Gastroesophageal sphincter (tissue), 4 donors: ENCODE results near the gene PTPRG. TPM values are rescaled to one million over a fixed set of nuclear protein-coding genes. Genes with fewer than 3 reads are reported as not detected.

ENCODE experiments used
- ATAC-seq: fragments of 150-250 bp; one replicate; pipeline ENCODE4 v1.9.1; 2016; ENCODE audit warnings: mild to moderate bottlenecking, moderate library complexity
- H3K27ac ChIP-seq, 4 donors: fragments of 200-600 bp; sonication (generic) in 3 of 4; 1 replicate in 3 of 4; 2 replicates in 1 of 4; pipeline ENCODE4 v1.5.1; 2016 to 2019
- H3K27me3 ChIP-seq: fragments of 200-600 bp; sonication (generic); one replicate; pipeline ENCODE4 v1.5.1; 2019
- H3K36me3 ChIP-seq, 2 donors: fragments of 200-600 bp; sonication (generic); one replicate each; pipeline ENCODE4 v1.5.1; 2019; ENCODE audit warnings: control low read depth in 1 of 2
- H3K4me1 ChIP-seq, 3 donors: fragments of 200-600 bp; sonication (generic); 1 replicate in 2 of 3; 2 replicates in 1 of 3; pipeline ENCODE4 v1.5.1; 2016 to 2019; ENCODE audit warnings: control low read depth in 2 of 3
- H3K4me3 ChIP-seq, 2 donors: fragments of 200-600 bp; sonication (generic); one replicate each; pipeline ENCODE4 v1.5.1; 2019; ENCODE audit warnings: mild to moderate bottlenecking in 1 of 2, moderate library complexity in 1 of 2
- H3K9me3 ChIP-seq, 3 donors: fragments of 200-600 bp; sonication (generic); one replicate each; pipeline ENCODE4 v1.5.1; 2017 to 2019; ENCODE audit warnings: control low read depth in 2 of 3
- EP300 ChIP-seq: sonication (generic); formaldehyde crosslinking; IDR thresholded peaks from one replicate; pipeline ENCODE4 v1.6.1; 2017; ENCODE audit warnings: antibody characterized with exemption, mild to moderate bottlenecking
- POLR2A ChIP-seq, 2 donors: fragments of 450-650 bp; IDR thresholded peaks; one replicate each; pipeline ENCODE4 v1.6.1; 2017; ENCODE audit warnings: antibody characterized with exemption in 2 of 2, mild to moderate bottlenecking in 2 of 2, moderate library complexity in 1 of 2
- POLR2AphosphoS5 ChIP-seq: sonication (generic); formaldehyde crosslinking; IDR thresholded peaks from one replicate; pipeline ENCODE4 v1.6.1; 2017; ENCODE audit warnings: antibody characterized with exemption
- WGBS, 2 donors: methylation state at CpG; one replicate each; pipeline ENCODE4 v1.1.5; 2018; ENCODE audit warnings: low coverage in 1 of 2; 5-methylcytosine and 5-hydroxymethylcytosine counted together
- total RNA-seq, 4 donors: library from RNA; depleted of rRNA; stranded (reverse); fragments of >200 nt; gene quantifications; one replicate each; pipeline ENCODE4 v1.1.0, GENCODE V29; 2016
- TF ChIP-seq, protein P1 (sequence below), 4 experiments: fragments of 200-600 bp in 2 of 4; fragments of 450-650 bp in 2 of 4; sonication (generic) in 1 of 4; IDR thresholded peaks; one replicate each; pipeline ENCODE4 v1.5.1; 2017 to 2019; ENCODE audit warnings: antibody characterized with exemption in 4 of 4, mild to moderate bottlenecking in 2 of 4, moderate library complexity in 2 of 4

The PTPRG gene
- total RNA-seq, 4 donors from 2014 or later = 48.7 to 81.9 (median 52.8) TPM

DNA sequence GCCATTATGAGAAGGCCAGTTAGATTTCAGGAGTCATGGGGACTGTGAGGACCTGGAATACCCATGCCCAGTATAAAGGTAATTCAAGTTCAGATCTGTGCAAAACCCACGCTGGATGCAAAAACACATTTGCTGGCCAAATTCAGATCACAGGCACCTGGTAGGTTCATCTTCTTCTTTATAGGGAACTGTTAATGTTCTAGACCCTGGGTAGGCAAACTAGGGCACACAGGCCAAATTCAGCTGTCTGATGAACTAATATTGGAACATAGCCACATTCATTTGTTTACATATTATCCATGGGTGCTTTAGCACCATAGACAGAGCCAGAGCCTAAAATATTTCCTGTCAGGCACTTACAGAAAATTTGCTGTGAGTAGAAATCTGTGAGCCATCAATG is 241.4 kb downstream of the PTPRG start:
- 70 to 75% methylated on average over 1 of the region's 1 CpG for WGBS, 2 donors
- Histone ChIP-seq H3K27ac (no peak overlapping the region), H3K4me3 (no peak overlapping the region), H3K36me3 (no peaks in the 10 kb centered on the region), H3K27me3 (no peaks in the 10 kb centered on the region), H3K4me1 (peaks cover 12 to 56% (median 15%) of the 10 kb centered on the region in 3 donors), H3K9me3 (no peaks in the 10 kb centered on the region)
- ATAC-seq = no peak
- TF ChIP-seq POLR2AphosphoS5 = no peak
- TF ChIP-seq POLR2A (IDR thresholded peaks at IDR 0.05) = no peak
- TF ChIP-seq EP300 = no peak
- TF ChIP-seq, protein P1, sequence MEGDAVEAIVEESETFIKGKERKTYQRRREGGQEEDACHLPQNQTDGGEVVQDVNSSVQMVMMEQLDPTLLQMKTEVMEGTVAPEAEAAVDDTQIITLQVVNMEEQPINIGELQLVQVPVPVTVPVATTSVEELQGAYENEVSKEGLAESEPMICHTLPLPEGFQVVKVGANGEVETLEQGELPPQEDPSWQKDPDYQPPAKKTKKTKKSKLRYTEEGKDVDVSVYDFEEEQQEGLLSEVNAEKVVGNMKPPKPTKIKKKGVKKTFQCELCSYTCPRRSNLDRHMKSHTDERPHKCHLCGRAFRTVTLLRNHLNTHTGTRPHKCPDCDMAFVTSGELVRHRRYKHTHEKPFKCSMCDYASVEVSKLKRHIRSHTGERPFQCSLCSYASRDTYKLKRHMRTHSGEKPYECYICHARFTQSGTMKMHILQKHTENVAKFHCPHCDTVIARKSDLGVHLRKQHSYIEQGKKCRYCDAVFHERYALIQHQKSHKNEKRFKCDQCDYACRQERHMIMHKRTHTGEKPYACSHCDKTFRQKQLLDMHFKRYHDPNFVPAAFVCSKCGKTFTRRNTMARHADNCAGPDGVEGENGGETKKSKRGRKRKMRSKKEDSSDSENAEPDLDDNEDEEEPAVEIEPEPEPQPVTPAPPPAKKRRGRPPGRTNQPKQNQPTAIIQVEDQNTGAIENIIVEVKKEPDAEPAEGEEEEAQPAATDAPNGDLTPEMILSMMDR (IDR thresholded peaks at IDR 0.05) = no peak

DNA sequence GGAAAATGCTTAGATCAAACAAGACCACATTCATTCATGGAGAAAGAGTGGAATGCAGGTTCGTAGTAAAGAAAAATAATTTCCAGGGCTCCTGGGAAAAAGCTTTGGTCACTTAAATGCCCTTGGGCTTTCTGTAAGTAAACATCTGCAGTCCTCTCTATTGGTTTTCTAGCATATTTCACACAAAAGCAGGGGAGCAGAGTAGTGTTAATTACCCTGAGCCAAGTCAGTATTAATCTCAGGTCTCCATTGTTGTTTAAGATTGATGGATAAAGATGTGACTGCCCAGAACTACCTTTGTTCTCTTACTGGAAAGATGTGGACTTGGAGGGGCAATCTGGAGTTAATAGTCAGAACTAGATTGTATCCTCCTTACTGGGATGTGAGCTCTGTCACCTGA is 242.6 kb downstream of the PTPRG start:
- no peaks in the 10 kb centered on the region for H3K27me3 ChIP-seq
- no peaks in the 10 kb centered on the region for H3K9me3 ChIP-seq
- TF ChIP-seq, protein P1 (IDR thresholded peaks at IDR 0.05) = no peak
- TF ChIP-seq POLR2AphosphoS5 (no peak), POLR2A (IDR thresholded peaks at IDR 0.05) (no peak), EP300 (no peak)
- H3K4me3 ChIP-seq = no peak overlapping the region
- H3K36me3 ChIP-seq = no peaks in the 10 kb centered on the region
- 56 to 80% methylated on average over 1 of the region's 1 CpG for WGBS, 2 donors
- peak overlapping the region in 1 of 4 donors; percentile 61 for H3K27ac ChIP-seq
- no peak for ATAC-seq
- H3K4me1 ChIP-seq = peaks cover 18 to 68% (median 23%) of the 10 kb centered on the region in 3 donors

DNA sequence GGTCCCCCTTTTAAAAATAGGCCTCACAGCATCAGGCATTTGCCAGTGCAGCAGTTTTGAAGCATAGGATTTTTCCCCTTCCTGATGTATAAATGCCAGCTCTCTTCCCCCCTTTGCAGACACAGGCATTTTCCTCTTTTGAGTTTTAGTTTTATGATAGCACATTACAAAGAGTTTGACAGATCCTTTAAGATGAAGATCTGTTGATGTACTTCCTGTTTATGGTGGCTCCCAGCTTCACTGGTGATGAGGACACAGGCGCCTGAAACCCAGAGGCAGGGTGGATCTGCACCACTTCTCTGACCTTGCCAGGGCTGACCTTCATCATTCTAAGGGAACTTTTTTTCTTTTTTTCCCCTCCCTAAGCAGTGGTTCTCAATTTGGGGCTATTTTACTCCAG is 243.4 kb downstream of the PTPRG start:
- no peaks in the 10 kb centered on the region for H3K27me3 ChIP-seq
- H3K4me1 ChIP-seq = peaks cover 18 to 76% (median 24%) of the 10 kb centered on the region in 3 donors
- ATAC-seq = no peak
- H3K9me3 ChIP-seq = no peaks in the 10 kb centered on the region
- TF ChIP-seq, protein P1 (IDR thresholded peaks at IDR 0.05) = no peak
- TF ChIP-seq EP300 (no peak), POLR2AphosphoS5 (no peak), POLR2A (IDR thresholded peaks at IDR 0.05) (no peak)
- no peak overlapping the region for H3K4me3 ChIP-seq
- H3K36me3 ChIP-seq = no peaks in the 10 kb centered on the region
- 88% methylated on average over 1 of the region's 1 CpG; no CpG with 5 or more reads in 1 of the 2 donors for WGBS, 2 donors
- H3K27ac ChIP-seq = peak overlapping the region; percentile 10 to 61 (median 30)

DNA sequence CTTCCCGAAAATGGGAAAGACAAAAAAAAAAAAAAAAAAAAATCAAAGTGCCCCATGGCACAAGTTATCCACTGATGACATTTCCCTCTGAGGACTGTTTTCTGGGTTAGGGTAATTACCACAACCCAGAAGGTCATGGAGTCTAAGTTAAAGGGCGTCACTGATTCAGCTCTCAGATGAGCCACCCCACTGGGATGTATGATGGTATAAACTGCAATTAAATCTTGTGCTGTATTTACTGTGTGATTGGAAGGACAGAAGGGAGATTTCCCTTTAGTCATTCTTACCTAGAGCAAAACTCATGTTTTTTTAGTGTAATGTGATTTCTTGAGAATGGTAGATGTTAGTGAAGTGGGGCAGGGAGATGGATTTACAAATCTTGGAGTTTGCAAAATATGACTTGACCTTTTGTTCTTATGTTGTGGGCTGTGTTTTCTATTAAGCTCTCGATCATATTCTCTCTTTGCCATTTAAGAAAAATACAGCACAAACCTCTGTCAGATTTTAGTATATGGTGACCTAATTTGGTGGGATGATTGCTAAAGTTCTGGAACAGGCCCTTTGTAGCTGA is 244.2 kb downstream of the PTPRG start:
- peak; percentile 46 for TF ChIP-seq POLR2AphosphoS5
- no peak for TF ChIP-seq EP300
- WGBS, 2 donors = 20 to 23% methylated on average over 1 to 3 of the region's 3 CpGs
- peak overlapping the region; percentile 10 to 61 (median 36) for H3K27ac ChIP-seq
- peak; percentile 31 for ATAC-seq
- H3K4me3 ChIP-seq = no peak overlapping the region
- H3K9me3 ChIP-seq = no peaks in the 10 kb centered on the region
- H3K36me3 ChIP-seq = no peaks in the 10 kb centered on the region
- no peaks in the 10 kb centered on the region for H3K27me3 ChIP-seq
- H3K4me1 ChIP-seq = peaks cover 20 to 84% (median 31%) of the 10 kb centered on the region in 3 donors

DNA sequence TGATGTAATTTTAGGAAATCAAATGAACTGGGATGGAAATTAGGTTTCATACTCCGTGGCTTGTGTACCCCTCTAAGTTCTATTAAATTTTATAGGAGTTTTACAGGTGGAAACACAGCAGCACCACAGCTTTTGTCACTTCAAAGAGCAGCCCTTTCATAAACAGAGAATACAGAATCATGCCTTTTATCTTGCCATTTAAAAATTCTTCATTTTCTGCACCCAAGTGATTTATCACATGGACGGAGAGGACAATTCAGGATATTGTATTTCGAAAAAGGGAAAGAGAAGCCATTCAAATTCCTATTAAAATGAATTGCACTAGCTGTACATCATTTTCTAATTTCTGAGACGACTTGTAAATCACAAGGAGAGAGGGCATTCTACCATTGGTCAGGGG is 245.4 kb downstream of the PTPRG start:
- TF ChIP-seq, protein P1 (IDR thresholded peaks at IDR 0.05) = no peak
- TF ChIP-seq POLR2AphosphoS5 (no peak), EP300 (no peak), POLR2A (IDR thresholded peaks at IDR 0.05) (no peak)
- H3K4me1 ChIP-seq = peaks cover 20 to 96% (median 31%) of the 10 kb centered on the region in 3 donors
- 62 to 83% methylated on average over 2 to 4 of the region's 4 CpGs for WGBS, 2 donors
- no peaks in the 10 kb centered on the region for H3K27me3 ChIP-seq
- H3K27ac ChIP-seq = peak overlapping the region in 2 of 4 donors; percentile 9 to 61
- H3K36me3 ChIP-seq = no peaks in the 10 kb centered on the region
- H3K9me3 ChIP-seq = no peaks in the 10 kb centered on the region
- ATAC-seq = no peak
- no peak overlapping the region for H3K4me3 ChIP-seq
